ENCODE results near the gene GPR150.

The GPR150 gene

DNA sequence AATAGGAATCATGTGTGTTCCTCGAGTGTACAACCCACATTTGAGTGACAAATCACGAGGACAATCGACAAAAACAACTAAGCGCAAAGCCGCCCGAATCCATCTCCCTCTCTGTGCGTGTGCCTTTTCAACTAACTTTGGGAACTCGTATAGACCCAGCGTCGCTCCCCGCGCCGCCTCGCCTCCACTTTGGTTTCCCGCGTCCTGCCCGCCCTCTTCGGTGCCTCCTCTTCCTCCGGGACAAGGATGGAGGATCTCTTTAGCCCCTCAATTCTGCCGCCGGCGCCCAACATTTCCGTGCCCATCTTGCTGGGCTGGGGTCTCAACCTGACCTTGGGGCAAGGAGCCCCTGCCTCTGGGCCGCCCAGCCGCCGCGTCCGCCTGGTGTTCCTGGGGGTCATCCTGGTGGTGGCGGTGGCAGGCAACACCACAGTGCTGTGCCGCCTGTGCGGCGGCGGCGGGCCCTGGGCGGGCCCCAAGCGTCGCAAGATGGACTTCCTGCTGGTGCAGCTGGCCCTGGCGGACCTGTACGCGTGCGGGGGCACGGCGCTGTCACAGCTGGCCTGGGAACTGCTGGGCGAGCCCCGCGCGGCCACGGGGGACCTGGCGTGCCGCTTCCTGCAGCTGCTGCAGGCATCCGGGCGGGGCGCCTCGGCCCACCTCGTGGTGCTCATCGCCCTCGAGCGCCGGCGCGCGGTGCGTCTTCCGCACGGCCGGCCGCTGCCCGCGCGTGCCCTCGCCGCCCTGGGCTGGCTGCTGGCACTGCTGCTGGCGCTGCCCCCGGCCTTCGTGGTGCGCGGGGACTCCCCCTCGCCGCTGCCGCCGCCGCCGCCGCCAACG, at the start of gene GPR150:
GPR150 (plus strand) TSS at position 58 of the 840 bp plus-strand sequence; CDS start at position 247, 189 bp downstream.
- DNase-seq (ENCODE audit: low read depth): peak; percentile 39

DNA sequence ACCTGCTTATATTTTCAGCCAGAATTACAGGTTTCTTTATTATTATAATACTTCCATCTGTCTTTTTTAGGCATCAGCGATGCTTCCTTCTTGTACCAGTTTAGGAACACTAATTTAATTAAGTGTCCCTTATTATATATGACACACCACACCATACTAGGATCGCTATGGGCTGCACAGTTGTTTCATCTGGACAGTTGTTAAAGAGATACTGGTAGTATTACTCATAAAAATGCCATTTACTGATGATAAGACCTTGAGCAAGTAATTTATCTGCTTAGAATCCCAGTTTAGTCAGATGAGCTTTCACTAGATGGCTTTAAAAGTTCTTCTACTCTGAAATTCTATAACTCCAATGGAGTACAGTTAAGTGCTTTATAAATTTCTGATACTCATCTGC, 47.9 kb upstream of the GPR150 start:
- DNase-seq (ENCODE audit: low read depth): peak; percentile 49

- no peak for DNase-seq (ENCODE audit: low read depth)
Measured at GRCh38 chr5:95581576-95581975, 38.3 kb upstream of the GPR150 start.

- peak; percentile 14 for DNase-seq (ENCODE audit: low read depth)
Measured at GRCh38 chr5:95583992-95584391, 35.9 kb upstream of the GPR150 start.

- peak; percentile 31 for DNase-seq (ENCODE audit: low read depth)
Measured at GRCh38 chr5:95590880-95591279, 29.0 kb upstream of the GPR150 start.

DNA sequence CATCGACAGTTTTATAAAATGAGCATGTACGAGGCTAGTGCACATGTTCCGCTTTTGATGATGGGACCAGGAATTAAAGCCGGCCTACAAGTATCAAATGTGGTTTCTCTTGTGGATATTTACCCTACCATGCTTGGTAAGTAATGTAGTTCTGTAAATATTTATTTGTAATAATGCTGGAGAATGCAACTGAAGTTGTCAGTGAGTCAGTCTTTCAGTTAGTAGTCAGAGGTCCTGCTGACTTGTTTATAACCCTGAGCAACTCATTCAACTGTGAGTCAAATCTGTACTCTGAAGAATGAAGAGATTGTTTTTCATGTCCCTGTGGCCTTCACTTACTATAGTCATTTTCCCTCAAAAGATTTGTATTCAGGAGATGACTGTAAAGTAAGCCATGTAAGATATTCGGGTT, 28.4 kb upstream of the GPR150 start:
- DNase-seq (ENCODE audit: low read depth): peak; percentile 95

DNA sequence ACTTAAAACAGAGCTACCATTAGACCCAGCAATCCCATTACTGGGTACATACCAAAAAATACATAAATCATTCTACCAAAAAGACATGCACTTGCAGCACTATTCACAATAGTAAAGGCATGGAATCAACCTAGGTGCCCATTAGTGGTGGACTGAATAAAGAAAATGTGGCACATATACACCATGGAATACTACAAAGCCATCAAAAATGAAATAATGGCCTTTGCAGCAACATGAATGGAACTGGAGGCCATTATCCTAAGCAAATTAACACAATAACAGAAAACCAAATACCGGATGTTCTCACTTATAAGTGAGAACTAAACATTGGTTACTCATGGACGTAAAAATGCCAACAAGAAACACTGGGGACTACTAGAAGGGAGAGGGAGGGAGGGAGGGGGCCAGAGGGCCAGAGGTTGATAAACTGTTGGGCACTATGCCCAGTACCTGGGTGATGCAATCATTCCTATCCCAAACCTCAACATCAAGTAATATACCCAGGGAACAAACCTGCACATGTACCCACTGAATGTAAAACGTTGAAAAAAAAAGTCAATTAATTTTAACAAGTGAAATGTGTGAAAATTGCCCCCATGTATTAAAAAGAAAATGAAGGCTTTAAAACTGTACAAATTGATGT, 24.5 kb upstream of the GPR150 start:
- peak; percentile 63 for DNase-seq (ENCODE audit: low read depth)

DNA sequence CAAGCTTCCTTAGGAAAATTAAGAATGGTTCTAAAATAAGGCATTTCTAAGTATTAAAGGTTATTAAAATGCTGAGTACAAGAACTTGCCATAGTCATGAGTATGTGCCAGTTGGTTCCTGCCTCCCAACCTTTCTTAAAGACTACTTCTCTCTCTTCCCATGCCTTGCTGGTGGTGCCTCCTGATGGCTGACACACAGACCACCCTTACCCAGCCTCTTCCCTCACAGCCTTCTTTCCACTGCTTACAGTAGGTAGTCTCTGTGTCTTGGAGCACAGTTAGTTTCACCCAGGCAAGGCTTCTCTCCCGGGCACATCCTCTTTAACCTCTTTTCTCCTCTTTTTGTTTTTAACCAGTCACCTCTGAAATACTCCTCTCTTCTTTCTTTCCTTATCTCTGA, 20.6 kb upstream of the GPR150 start:
- DNase-seq (ENCODE audit: low read depth): no peak

GRCh38 chr5:95600557-95600956, 19.3 kb upstream of the GPR150 start:
- DNase-seq (ENCODE audit: low read depth): peak; percentile 13

DNA sequence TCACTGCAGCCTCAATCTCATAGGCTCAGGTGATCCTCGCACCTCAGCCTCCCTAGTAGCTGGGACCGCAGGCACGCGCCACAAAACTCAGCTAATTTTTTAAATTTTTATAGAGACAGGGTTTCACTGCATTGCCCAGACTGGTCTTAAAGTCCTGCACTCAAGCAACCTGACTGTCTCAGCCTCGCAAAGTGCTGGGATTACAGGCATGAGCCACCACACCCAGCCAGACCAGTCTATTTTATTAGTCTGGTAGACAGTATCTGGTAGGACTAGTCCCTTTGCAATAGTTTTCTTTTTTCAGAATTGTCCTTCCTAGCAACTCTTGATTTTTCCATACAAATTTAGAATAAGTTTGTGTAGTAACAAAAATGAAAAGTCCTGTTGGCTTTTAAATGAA, 14.1 kb upstream of the GPR150 start:
- no peak for DNase-seq (ENCODE audit: low read depth)

GRCh38 chr5:95606419-95606818, 13.5 kb upstream of the GPR150 start:
- DNase-seq (ENCODE audit: low read depth): no peak

GRCh38 chr5:95609711-95610110, 10.2 kb upstream of the GPR150 start:
- DNase-seq (ENCODE audit: low read depth): peak; percentile 29

DNA sequence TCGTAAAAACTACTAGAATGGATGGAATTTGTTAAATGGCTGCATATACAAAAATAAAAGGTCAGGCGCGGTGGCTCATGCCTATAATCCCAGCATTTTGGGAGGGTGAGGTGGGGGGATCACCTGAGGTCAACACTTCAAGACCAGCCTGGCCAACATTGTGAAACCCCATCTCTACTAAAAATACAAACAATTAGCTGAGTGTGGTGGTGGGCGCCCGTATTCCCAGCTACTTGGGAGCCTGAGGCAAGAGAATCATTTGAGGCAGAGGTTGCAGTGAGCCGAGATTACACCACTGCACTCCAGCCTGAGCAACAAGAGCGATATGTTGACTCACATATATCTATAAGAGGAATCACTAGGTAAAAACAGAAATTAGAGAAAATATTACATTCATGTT, 9.3 kb upstream of the GPR150 start:
- no peak for DNase-seq (ENCODE audit: low read depth)

GRCh38 chr5:95611396-95611795, 8.5 kb upstream of the GPR150 start:
- DNase-seq (ENCODE audit: low read depth): no peak

GRCh38 chr5:95613514-95613913, 6.4 kb upstream of the GPR150 start:
- DNase-seq (ENCODE audit: low read depth): no peak

- DNase-seq (ENCODE audit: low read depth): peak; percentile 21
Measured at GRCh38 chr5:95615164-95615467, 4.8 kb upstream of the GPR150 start.

GRCh38 chr5:95617057-95617456, 2.8 kb upstream of the GPR150 start:
- DNase-seq (ENCODE audit: low read depth): peak; percentile 84

DNA sequence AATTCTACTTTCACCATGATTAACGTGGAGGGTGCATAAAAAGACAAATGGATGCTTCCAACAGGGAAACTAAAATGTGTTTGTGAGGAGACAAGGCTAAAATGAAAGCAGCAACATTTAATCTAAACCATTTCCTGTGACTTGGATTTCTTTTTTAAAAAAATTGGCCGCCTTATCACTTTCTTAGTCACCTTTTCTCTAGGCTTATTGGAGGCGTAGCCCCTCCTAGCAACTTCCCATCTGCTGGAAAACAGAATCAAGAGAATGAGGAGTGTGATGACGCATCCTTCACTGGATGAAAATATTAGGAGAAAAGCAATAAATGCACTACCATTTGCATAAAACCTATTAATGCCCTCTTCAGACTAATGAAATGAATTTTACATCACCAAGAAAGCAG, 791 bp upstream of the GPR150 start:
- DNase-seq (ENCODE audit: low read depth): peak; percentile 72

DNA sequence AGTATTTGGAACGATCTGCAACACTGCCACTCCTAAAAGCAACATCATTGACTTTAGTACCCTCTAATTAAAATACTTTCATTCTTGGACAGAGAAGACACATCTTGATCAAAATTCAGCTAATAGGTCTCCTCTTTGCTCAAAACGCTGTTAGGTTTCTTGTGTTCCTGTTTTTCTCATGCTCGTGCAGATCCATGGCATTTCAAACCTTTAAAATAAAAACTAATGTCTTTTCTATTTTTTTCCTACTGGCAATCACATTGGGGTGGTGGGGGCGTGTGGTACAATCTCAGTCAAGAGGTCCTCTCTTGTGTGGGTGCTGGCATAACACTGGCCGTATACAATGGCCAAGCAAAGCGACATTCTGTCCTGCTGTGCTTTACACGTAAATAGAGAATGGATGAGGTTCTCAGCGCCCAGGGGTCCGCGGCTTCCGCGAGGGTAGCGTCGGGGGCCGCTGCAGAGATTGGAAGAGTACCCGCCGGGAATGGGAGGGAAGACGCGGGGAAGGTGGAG, 315 bp upstream of the GPR150 start:
- DNase-seq (ENCODE audit: low read depth): no peak

DNA sequence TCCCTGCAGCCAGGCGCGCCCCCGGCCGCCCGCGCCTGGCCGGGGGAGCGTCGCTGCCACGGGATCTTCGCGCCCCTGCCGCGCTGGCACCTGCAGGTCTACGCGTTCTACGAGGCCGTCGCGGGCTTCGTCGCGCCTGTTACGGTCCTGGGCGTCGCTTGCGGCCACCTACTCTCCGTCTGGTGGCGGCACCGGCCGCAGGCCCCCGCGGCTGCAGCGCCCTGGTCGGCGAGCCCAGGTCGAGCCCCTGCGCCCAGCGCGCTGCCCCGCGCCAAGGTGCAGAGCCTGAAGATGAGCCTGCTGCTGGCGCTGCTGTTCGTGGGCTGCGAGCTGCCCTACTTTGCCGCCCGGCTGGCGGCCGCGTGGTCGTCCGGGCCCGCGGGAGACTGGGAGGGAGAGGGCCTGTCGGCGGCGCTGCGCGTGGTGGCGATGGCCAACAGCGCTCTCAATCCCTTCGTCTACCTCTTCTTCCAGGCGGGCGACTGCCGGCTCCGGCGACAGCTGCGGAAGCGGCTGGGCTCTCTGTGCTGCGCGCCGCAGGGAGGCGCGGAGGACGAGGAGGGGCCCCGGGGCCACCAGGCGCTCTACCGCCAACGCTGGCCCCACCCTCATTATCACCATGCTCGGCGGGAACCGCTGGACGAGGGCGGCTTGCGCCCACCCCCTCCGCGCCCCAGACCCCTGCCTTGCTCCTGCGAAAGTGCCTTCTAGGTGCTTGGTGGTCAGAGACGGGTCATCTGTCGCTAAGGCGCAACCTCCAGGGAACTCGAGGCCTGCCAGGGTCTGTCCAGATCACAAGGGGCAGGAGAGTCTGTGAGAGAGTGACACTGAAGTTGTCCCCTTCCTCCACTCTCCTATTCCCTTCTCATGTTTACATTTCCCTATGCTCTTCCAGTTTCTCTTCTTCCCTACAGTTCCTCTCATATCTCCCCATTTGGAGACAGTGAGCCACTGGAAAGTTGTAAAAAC, 1.3 kb downstream of the GPR150 start:
- peak; percentile 46 for DNase-seq (ENCODE audit: low read depth)

DNA sequence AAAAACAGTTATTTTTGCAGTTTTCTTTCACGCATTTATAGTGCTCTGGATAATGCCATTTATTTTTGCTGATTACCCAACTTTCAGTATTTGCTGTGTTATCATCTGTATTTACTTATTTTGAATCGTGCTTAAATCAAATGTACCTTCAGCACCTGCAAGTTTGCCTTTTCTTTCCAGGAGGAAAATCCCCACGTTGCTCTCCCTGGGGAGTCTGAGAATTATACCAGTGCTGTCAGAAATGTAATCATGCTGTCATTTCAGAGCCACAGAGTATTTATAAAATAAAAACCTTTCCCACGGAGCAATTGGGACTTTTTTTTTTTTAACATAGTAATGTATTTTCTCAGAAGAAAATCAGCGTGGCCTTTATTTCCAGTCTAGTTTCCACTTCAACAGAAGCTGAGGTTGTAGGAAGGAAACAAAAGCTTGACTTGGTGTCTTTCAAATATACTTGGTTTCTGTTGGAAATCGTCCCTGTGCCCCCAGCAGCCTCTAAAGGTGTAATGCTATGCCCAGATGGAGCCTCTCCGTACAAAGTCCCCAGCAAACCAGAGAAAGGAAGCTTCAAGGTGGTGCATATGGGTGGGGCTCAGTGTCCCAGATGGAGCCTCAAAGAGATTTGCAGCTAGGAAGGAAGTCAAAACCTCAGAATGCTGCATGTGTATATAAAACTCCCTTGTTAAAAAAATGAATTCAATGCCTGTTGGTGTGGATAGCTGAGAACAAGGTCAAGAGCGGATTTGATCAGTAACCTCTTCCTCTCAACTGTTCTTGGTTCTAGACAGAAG, 2.1 kb downstream of the GPR150 start:
- no peak for DNase-seq (ENCODE audit: low read depth)
